ENCODE results near the gene HNF4A. TPM values are rescaled to one million over a fixed set of nuclear protein-coding genes. Genes with fewer than 3 reads are reported as not detected.

Gene HNF4A
- total and polyA plus RNA-seq, 7 donors, result 0.03 to 0.13 (median 0.03) TPM; not detected in 4

DNA sequence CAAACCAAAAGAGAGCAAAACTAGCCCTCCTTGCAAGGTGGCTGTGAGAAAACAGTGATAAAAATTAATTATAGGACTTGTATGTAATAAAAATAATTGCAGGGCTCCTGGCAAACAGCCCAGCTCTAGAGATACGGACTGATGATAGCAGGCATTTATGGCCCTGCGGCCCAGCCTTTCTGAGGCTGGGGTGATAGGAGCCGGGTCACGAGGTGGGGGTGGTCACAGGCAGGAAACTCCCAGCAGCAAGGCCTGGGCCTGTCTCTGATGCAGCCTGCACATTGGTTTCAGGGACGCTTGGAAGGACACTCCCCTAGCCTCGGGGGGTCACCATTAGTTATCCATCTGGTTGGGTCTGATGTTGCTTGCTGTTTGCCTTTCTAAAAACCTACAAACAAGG is 101.5 kb downstream of the HNF4A start:
- ATAC-seq (no peak), DNase-seq (no peak)
- no peak overlapping the region for H3K4me3 ChIP-seq
- no peaks in the 10 kb centered on the region for H3K4me1 ChIP-seq
- no peak overlapping the region for H3K27ac ChIP-seq
- TF ChIP-seq, protein P1, sequence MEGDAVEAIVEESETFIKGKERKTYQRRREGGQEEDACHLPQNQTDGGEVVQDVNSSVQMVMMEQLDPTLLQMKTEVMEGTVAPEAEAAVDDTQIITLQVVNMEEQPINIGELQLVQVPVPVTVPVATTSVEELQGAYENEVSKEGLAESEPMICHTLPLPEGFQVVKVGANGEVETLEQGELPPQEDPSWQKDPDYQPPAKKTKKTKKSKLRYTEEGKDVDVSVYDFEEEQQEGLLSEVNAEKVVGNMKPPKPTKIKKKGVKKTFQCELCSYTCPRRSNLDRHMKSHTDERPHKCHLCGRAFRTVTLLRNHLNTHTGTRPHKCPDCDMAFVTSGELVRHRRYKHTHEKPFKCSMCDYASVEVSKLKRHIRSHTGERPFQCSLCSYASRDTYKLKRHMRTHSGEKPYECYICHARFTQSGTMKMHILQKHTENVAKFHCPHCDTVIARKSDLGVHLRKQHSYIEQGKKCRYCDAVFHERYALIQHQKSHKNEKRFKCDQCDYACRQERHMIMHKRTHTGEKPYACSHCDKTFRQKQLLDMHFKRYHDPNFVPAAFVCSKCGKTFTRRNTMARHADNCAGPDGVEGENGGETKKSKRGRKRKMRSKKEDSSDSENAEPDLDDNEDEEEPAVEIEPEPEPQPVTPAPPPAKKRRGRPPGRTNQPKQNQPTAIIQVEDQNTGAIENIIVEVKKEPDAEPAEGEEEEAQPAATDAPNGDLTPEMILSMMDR (IDR thresholded peaks at IDR 0.05), result no peak
- WGBS, 3 donors, result 55 to 61% (median 55%) methylated on average over 6 of the region's 6 CpGs
- H3K9me3 ChIP-seq, result no peaks in the 10 kb centered on the region
- H3K27me3 ChIP-seq (ENCODE audit: insufficient read depth in 3 of 3, low read length in 2 of 3), result no peaks in the 10 kb centered on the region
- no peaks in the 10 kb centered on the region for H3K36me3 ChIP-seq (ENCODE audit: insufficient read depth in 1 of 2, low read depth in 1 of 2)
- intact Hi-C loops (cut with DNase I), result loop anchor here in 1 of 2 donors (5.0 kb wide), 1 partner anchor 65 kb away; no protein-coding TSS in a partner anchor

DNA sequence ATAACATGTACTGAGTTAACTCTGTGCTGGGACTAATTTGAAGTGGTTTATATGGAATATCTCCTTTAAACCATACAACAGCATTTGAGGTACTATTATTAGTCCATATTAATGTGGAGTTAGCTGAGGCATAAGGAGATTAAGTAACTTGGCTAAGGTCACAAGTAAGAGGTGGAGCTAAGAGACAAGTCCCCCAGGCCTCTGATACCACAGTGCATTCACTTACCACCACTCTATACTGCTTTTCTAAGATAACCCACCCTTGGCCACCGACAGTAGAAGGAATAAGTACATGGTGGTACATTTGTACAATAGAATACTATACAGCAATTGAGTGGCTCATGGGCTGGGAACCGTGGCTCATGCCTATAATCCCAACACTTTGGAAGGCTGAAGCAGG is 103.8 kb downstream of the HNF4A start:
- intact Hi-C loops (cut with DNase I), result loop anchor here in 1 of 2 donors (5.0 kb wide), 1 partner anchor 67 kb away; no protein-coding TSS in a partner anchor
- no peaks in the 10 kb centered on the region for H3K9me3 ChIP-seq
- no peaks in the 10 kb centered on the region for H3K4me1 ChIP-seq
- TF ChIP-seq, protein P1 (IDR thresholded peaks at IDR 0.05), result no peak
- H3K4me3 ChIP-seq, result no peak overlapping the region
- DNase-seq, result no peak
- H3K27ac ChIP-seq, result no peak overlapping the region
- no peaks in the 10 kb centered on the region for H3K36me3 ChIP-seq (ENCODE audit: insufficient read depth in 1 of 2, low read depth in 1 of 2)
- H3K27me3 ChIP-seq (ENCODE audit: insufficient read depth in 3 of 3, low read length in 2 of 3), result no peaks in the 10 kb centered on the region
- 66 to 85% (median 72%) methylated on average over 2 of the region's 2 CpGs for WGBS, 3 donors
- ATAC-seq, result no peak

DNA sequence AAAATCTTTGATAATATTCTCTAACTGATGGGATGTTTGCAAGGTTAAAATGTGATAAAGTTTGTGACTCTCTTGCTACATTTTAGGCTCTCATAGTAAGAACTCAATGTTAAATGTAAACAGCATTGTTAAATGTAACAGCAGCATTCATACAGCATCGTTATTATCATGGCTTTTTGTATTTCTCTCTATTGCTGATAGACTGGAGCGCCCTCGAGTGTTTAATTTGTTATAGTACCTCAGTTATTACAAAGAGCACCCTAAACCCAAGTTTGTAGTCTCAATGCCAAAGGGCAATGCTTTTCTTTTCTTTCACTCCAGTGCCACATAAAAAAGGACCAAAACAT is 105.3 kb downstream of the HNF4A start:
- no peaks in the 10 kb centered on the region for H3K4me1 ChIP-seq
- TF ChIP-seq, protein P1 (IDR thresholded peaks at IDR 0.05), result peak; percentile 17
- no peaks in the 10 kb centered on the region for H3K9me3 ChIP-seq
- H3K27ac ChIP-seq, result no peak overlapping the region
- ATAC-seq, result no peak
- H3K27me3 ChIP-seq (ENCODE audit: insufficient read depth in 3 of 3, low read length in 2 of 3), result no peaks in the 10 kb centered on the region
- H3K36me3 ChIP-seq (ENCODE audit: insufficient read depth in 1 of 2, low read depth in 1 of 2), result no peaks in the 10 kb centered on the region
- no peak for DNase-seq
- intact Hi-C loops (cut with DNase I), result no loop called here
- no peak overlapping the region for H3K4me3 ChIP-seq
- WGBS, 3 donors, result 15 to 29% (median 26%) methylated on average over 3 of the region's 3 CpGs

DNA sequence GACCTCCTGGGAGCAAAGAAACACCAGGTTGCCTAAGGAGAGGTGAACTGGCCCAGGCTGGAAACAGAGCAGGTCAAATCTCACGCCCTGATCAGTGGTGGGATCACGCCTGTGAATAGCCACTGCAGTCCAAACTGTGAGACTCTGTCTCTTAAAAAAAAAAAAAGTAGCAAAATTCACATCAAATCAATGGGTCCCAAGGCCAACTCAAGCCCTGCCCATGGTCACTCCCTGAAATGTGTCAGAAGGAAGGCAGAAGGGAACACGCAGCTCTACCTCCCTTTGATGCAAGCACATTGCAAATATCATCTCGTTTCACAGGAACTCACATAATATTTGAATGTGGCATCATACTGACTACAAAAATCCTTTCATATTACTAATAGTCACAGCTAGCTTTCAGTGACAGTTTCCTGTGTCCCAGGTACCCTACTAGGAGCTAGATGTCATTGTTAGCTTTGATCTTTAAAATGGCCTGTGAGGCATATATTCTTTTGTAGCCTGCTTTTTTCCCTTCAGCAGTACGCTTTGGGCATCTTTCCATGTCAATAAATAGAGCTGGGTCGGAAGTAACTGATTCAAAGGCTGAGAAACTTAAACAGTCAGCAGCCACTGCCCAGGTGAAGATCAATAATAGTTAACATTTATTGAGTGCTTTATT is 105.8 kb downstream of the HNF4A start:
- 65 to 77% (median 67%) methylated on average over 6 of the region's 6 CpGs for WGBS, 3 donors
- Histone ChIP-seq H3K9me3 (no peaks in the 10 kb centered on the region), H3K27me3 (ENCODE audit: insufficient read depth in 3 of 3, low read length in 2 of 3) (no peaks in the 10 kb centered on the region), H3K36me3 (ENCODE audit: insufficient read depth in 1 of 2, low read depth in 1 of 2) (peaks cover 0 to under 1% of the 10 kb centered on the region in 2 donors), H3K4me3 (no peak overlapping the region), H3K27ac (no peak overlapping the region), H3K4me1 (no peaks in the 10 kb centered on the region)
- intact Hi-C loops (cut with DNase I), result no loop called here
- ATAC-seq (no peak), DNase-seq (no peak)
- TF ChIP-seq, protein P1 (IDR thresholded peaks at IDR 0.05), result no peak

DNA sequence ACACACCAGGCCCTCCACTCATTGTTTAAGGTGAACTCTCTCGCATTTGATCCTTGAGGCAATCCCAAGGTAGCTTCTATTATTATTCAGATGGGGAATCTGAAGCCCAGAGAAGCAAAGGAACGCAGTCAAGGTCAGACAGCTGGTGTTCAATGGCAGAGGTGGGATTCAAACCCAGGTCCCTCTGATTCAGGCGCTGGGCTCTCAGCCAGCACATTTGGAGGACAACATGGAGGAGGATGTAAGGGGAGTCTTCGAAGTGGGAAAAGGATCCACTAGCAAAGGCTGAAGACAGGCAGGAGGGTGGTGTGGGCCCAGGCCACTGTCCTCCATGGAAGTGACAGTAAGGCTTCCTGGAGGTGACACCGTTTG is 106.3 kb downstream of the HNF4A start:
- ATAC-seq (no peak), DNase-seq (no peak)
- H3K27ac ChIP-seq, result no peak overlapping the region
- WGBS, 3 donors, result 69 to 76% (median 69%) methylated on average over 5 of the region's 5 CpGs
- H3K36me3 ChIP-seq (ENCODE audit: insufficient read depth in 1 of 2, low read depth in 1 of 2), result peaks cover 0 to 5% of the 10 kb centered on the region in 2 donors
- H3K4me1 ChIP-seq, result no peaks in the 10 kb centered on the region
- TF ChIP-seq, protein P1 (IDR thresholded peaks at IDR 0.05), result no peak
- H3K9me3 ChIP-seq, result no peaks in the 10 kb centered on the region
- intact Hi-C loops (cut with DNase I), result no loop called here
- no peak overlapping the region for H3K4me3 ChIP-seq
- no peaks in the 10 kb centered on the region for H3K27me3 ChIP-seq (ENCODE audit: insufficient read depth in 3 of 3, low read length in 2 of 3)

All from psoas muscle (tissue), 8 donors.